HUES6 (cell line): ENCODE data around the gene GALNT17.

Source experiments
- H3K27ac ChIP-seq: 2 replicates; pipeline ENCODE4 v1.7.0; 2013; ENCODE audit warnings: low read depth, mild to moderate bottlenecking, low read length, inconsistent platforms
- H3K27me3 ChIP-seq: 2 replicates; pipeline ENCODE4 v1.6.1; 2013; ENCODE audit warnings: low read length; ENCODE audit not compliant: control insufficient read depth, insufficient read depth
- H3K36me3 ChIP-seq: 2 replicates; pipeline ENCODE4 v1.6.1; 2013; ENCODE audit warnings: low read length; ENCODE audit not compliant: control insufficient read depth, insufficient read depth
- H3K4me1 ChIP-seq: 2 replicates; pipeline ENCODE4 v1.6.1; 2013; ENCODE audit warnings: low read length; ENCODE audit not compliant: control insufficient read depth, insufficient read depth
- H3K4me3 ChIP-seq: 2 replicates; pipeline ENCODE4 v1.5.1; 2013; ENCODE audit warnings: low read depth, low read length
- H3K9ac ChIP-seq: one replicate; pipeline ENCODE4 v1.6.1; 2013; ENCODE audit warnings: mild to moderate bottlenecking, low read length
- H3K9me3 ChIP-seq: 2 replicates; pipeline ENCODE4 v1.6.1; 2013; ENCODE audit warnings: low read depth, low read length; ENCODE audit not compliant: control insufficient read depth, insufficient read depth

GALNT17 gene

GRCh38 chr7:71361451-71362032, 229.6 kb downstream of the GALNT17 start:
- no peak overlapping the region for H3K4me3 ChIP-seq
- H3K9ac ChIP-seq, result no peak overlapping the region
- no peaks in the 10 kb centered on the region for H3K27me3 ChIP-seq
- peaks cover 25% of the 10 kb centered on the region for H3K9me3 ChIP-seq
- H3K36me3 ChIP-seq, result no peaks in the 10 kb centered on the region
- no peak overlapping the region for H3K27ac ChIP-seq
- H3K4me1 ChIP-seq, result peaks cover 4% of the 10 kb centered on the region; the same call in 1 of the 2 replicates

- Histone ChIP-seq H3K9ac (no peak overlapping the region), H3K4me1 (peaks cover 4% of the 10 kb centered on the region; the same call in 1 of the 2 replicates), H3K36me3 (no peaks in the 10 kb centered on the region), H3K27me3 (no peaks in the 10 kb centered on the region), H3K4me3 (no peak overlapping the region), H3K9me3 (peaks cover 26% of the 10 kb centered on the region), H3K27ac (no peak overlapping the region)
Measured at GRCh38 chr7:71362240-71362639, 230.3 kb downstream of the GALNT17 start.

- no peak overlapping the region for H3K27ac ChIP-seq
- no peak overlapping the region for H3K9ac ChIP-seq
- peaks cover 4% of the 10 kb centered on the region; the same call in 1 of the 2 replicates for H3K4me1 ChIP-seq
- peaks cover 2% of the 10 kb centered on the region; the same call in 1 of the 2 replicates for H3K36me3 ChIP-seq
- H3K9me3 ChIP-seq, result peaks cover 20% of the 10 kb centered on the region
- H3K27me3 ChIP-seq, result no peaks in the 10 kb centered on the region
- no peak overlapping the region for H3K4me3 ChIP-seq
Measured at GRCh38 chr7:71363223-71363622, 231.3 kb downstream of the GALNT17 start.

GRCh38 chr7:71363627-71364026, 231.7 kb downstream of the GALNT17 start:
- H3K27ac ChIP-seq, result no peak overlapping the region
- H3K9me3 ChIP-seq, result peaks cover 17% of the 10 kb centered on the region
- no peak overlapping the region for H3K9ac ChIP-seq
- H3K4me3 ChIP-seq, result no peak overlapping the region
- no peaks in the 10 kb centered on the region for H3K27me3 ChIP-seq
- peaks cover 4% of the 10 kb centered on the region; the same call in 1 of the 2 replicates for H3K4me1 ChIP-seq
- peaks cover 2% of the 10 kb centered on the region; the same call in 1 of the 2 replicates for H3K36me3 ChIP-seq

- H3K9me3 ChIP-seq, result peaks cover 14% of the 10 kb centered on the region
- peaks cover 2% of the 10 kb centered on the region; the same call in 1 of the 2 replicates for H3K36me3 ChIP-seq
- no peak overlapping the region for H3K27ac ChIP-seq
- H3K27me3 ChIP-seq, result no peaks in the 10 kb centered on the region
- H3K4me1 ChIP-seq, result peaks cover 4% of the 10 kb centered on the region; the same call in 1 of the 2 replicates
- H3K9ac ChIP-seq, result no peak overlapping the region
- H3K4me3 ChIP-seq, result no peak overlapping the region
Measured at GRCh38 chr7:71364551-71364950, 232.6 kb downstream of the GALNT17 start.

- no peak overlapping the region for H3K27ac ChIP-seq
- H3K27me3 ChIP-seq, result no peaks in the 10 kb centered on the region
- peaks cover 37% of the 10 kb centered on the region for H3K9me3 ChIP-seq
- no peak overlapping the region for H3K4me3 ChIP-seq
- H3K9ac ChIP-seq, result no peak overlapping the region
- H3K4me1 ChIP-seq, result no peaks in the 10 kb centered on the region
- H3K36me3 ChIP-seq, result peaks cover 3% of the 10 kb centered on the region; the same call in 1 of the 2 replicates
Measured at GRCh38 chr7:71372991-71373390, 241.0 kb downstream of the GALNT17 start.

- no peak overlapping the region for H3K27ac ChIP-seq
- H3K9ac ChIP-seq, result no peak overlapping the region
- H3K9me3 ChIP-seq, result peaks cover 53% of the 10 kb centered on the region
- no peak overlapping the region for H3K4me3 ChIP-seq
- H3K4me1 ChIP-seq, result no peaks in the 10 kb centered on the region
- no peaks in the 10 kb centered on the region for H3K27me3 ChIP-seq
- H3K36me3 ChIP-seq, result 0 out of 2 replicates have a peak, but pooled peaks cover 3% of the 10 kb centered on the region
Measured at GRCh38 chr7:71377062-71377461, 245.1 kb downstream of the GALNT17 start.

- H3K4me1 ChIP-seq, result no peaks in the 10 kb centered on the region
- H3K27me3 ChIP-seq, result no peaks in the 10 kb centered on the region
- H3K36me3 ChIP-seq, result 0 out of 2 replicates have a peak, but pooled peaks cover 3% of the 10 kb centered on the region
- H3K9me3 ChIP-seq, result peaks cover 53% of the 10 kb centered on the region
- H3K4me3 ChIP-seq, result no peak overlapping the region
- H3K9ac ChIP-seq, result no peak overlapping the region
- H3K27ac ChIP-seq, result no peak overlapping the region
Measured at GRCh38 chr7:71377469-71377868, 245.5 kb downstream of the GALNT17 start.

- peaks cover 8% of the 10 kb centered on the region; the same call in 1 of the 2 replicates for H3K9me3 ChIP-seq
- H3K4me3 ChIP-seq, result no peak overlapping the region
- peaks cover 8% of the 10 kb centered on the region for H3K36me3 ChIP-seq
- no peak overlapping the region for H3K27ac ChIP-seq
- H3K4me1 ChIP-seq, result peaks cover 12% of the 10 kb centered on the region
- H3K9ac ChIP-seq, result no peak overlapping the region
- H3K27me3 ChIP-seq, result no peaks in the 10 kb centered on the region
Measured at GRCh38 chr7:71384094-71384493, 252.2 kb downstream of the GALNT17 start.

GRCh38 chr7:71385330-71385729, 253.4 kb downstream of the GALNT17 start:
- Histone ChIP-seq H3K9ac (no peak overlapping the region), H3K36me3 (peaks cover 10% of the 10 kb centered on the region), H3K27ac (no peak overlapping the region), H3K4me1 (peaks cover 12% of the 10 kb centered on the region), H3K9me3 (no peaks in the 10 kb centered on the region), H3K4me3 (no peak overlapping the region), H3K27me3 (no peaks in the 10 kb centered on the region)

- Histone ChIP-seq H3K4me3 (no peak overlapping the region), H3K27ac (no peak overlapping the region), H3K4me1 (peaks cover 12% of the 10 kb centered on the region), H3K9me3 (no peaks in the 10 kb centered on the region), H3K9ac (no peak overlapping the region), H3K36me3 (peaks cover 10% of the 10 kb centered on the region), H3K27me3 (no peaks in the 10 kb centered on the region)
Measured at GRCh38 chr7:71386152-71386785, 254.3 kb downstream of the GALNT17 start.
